ENCODE measurements around the gene HPS3.

Gene HPS3

GRCh38 chr3:149151843-149152242 is 22.4 kb downstream of the HPS3 start:
- H3K9me3 Mint-ChIP-seq, result no peaks in the 10 kb centered on the region
- peaks cover 17% of the 10 kb centered on the region for H3K36me3 Mint-ChIP-seq (ENCODE audit: low read depth)
- DNase-seq (no peak), ATAC-seq (no peak)
- H3K4me1 Mint-ChIP-seq, result peaks cover 17% of the 10 kb centered on the region
- no peaks in the 10 kb centered on the region for H3K27me3 Mint-ChIP-seq
- peak overlapping the region; percentile 46 for H3K27ac Mint-ChIP-seq
- H3K4me3 Mint-ChIP-seq, result no peak overlapping the region

GRCh38 chr3:149152420-149152819 is 23.0 kb downstream of the HPS3 start:
- Mint-ChIP-seq H3K36me3 (ENCODE audit: low read depth) (peaks cover 18% of the 10 kb centered on the region), H3K27ac (peak overlapping the region; percentile 46), H3K27me3 (no peaks in the 10 kb centered on the region), H3K4me3 (no peak overlapping the region), H3K9me3 (no peaks in the 10 kb centered on the region), H3K4me1 (peaks cover 17% of the 10 kb centered on the region)
- DNase-seq (peak; percentile 13), ATAC-seq (peak; percentile 95)

GRCh38 chr3:149153402-149153801 is 24.0 kb downstream of the HPS3 start:
- no peak for ATAC-seq
- H3K4me1 Mint-ChIP-seq, result peaks cover 17% of the 10 kb centered on the region
- H3K27me3 Mint-ChIP-seq, result no peaks in the 10 kb centered on the region
- no peaks in the 10 kb centered on the region for H3K9me3 Mint-ChIP-seq
- DNase-seq, result no peak
- H3K27ac Mint-ChIP-seq, result no peak overlapping the region
- peaks cover 22% of the 10 kb centered on the region for H3K36me3 Mint-ChIP-seq (ENCODE audit: low read depth)
- H3K4me3 Mint-ChIP-seq, result no peak overlapping the region

GRCh38 chr3:149160754-149161300 is 31.4 kb downstream of the HPS3 start:
- Mint-ChIP-seq H3K9me3 (no peaks in the 10 kb centered on the region), H3K27ac (no peak overlapping the region), H3K4me3 (no peak overlapping the region), H3K27me3 (no peaks in the 10 kb centered on the region), H3K4me1 (peaks cover 2% of the 10 kb centered on the region), H3K36me3 (ENCODE audit: low read depth) (peaks cover 37% of the 10 kb centered on the region)
- DNase-seq, result no peak
- ATAC-seq, result no peak

GRCh38 chr3:149162007-149162406 is 32.6 kb downstream of the HPS3 start:
- peaks cover 2% of the 10 kb centered on the region for H3K4me1 Mint-ChIP-seq
- no peaks in the 10 kb centered on the region for H3K27me3 Mint-ChIP-seq
- no peak overlapping the region for H3K27ac Mint-ChIP-seq
- DNase-seq, result no peak
- no peak for ATAC-seq
- H3K4me3 Mint-ChIP-seq, result no peak overlapping the region
- no peaks in the 10 kb centered on the region for H3K9me3 Mint-ChIP-seq
- H3K36me3 Mint-ChIP-seq (ENCODE audit: low read depth), result peaks cover 38% of the 10 kb centered on the region

- no peak for ATAC-seq
- Mint-ChIP-seq H3K27me3 (no peaks in the 10 kb centered on the region), H3K27ac (no peak overlapping the region), H3K4me3 (no peak overlapping the region), H3K9me3 (no peaks in the 10 kb centered on the region), H3K4me1 (peaks cover 4% of the 10 kb centered on the region), H3K36me3 (ENCODE audit: low read depth) (peaks cover 36% of the 10 kb centered on the region)
- no peak for DNase-seq
Observed at GRCh38 chr3:149163066-149163465, 33.6 kb downstream of the HPS3 start.

GRCh38 chr3:149167898-149168297 is 38.5 kb downstream of the HPS3 start:
- H3K4me3 Mint-ChIP-seq, result no peak overlapping the region
- no peak overlapping the region for H3K27ac Mint-ChIP-seq
- H3K4me1 Mint-ChIP-seq, result peaks cover 4% of the 10 kb centered on the region

GRCh38 chr3:149170672-149171071 is 41.2 kb downstream of the HPS3 start:
- H3K4me1 Mint-ChIP-seq, result peaks cover 15% of the 10 kb centered on the region
- H3K9me3 Mint-ChIP-seq, result no peaks in the 10 kb centered on the region
- no peak overlapping the region for H3K4me3 Mint-ChIP-seq
- H3K27ac Mint-ChIP-seq, result no peak overlapping the region
- ATAC-seq (no peak), DNase-seq (no peak)
- peaks cover 44% of the 10 kb centered on the region for H3K36me3 Mint-ChIP-seq (ENCODE audit: low read depth)
- no peaks in the 10 kb centered on the region for H3K27me3 Mint-ChIP-seq

More at GRCh38 chr3:149167898-149168297, 38.5 kb downstream of the HPS3 start:
- no peaks in the 10 kb centered on the region for H3K27me3 Mint-ChIP-seq
- no peak for DNase-seq
- no peak for ATAC-seq
- H3K36me3 Mint-ChIP-seq (ENCODE audit: low read depth), result peaks cover 48% of the 10 kb centered on the region
- H3K9me3 Mint-ChIP-seq, result no peaks in the 10 kb centered on the region

- peak overlapping the region; percentile 52 for H3K27ac Mint-ChIP-seq
- H3K27me3 Mint-ChIP-seq, result no peaks in the 10 kb centered on the region
- peak; percentile 98 for ATAC-seq
- H3K4me3 Mint-ChIP-seq, result no peak overlapping the region
- peak; percentile 10 for DNase-seq
- H3K4me1 Mint-ChIP-seq, result peaks cover 13% of the 10 kb centered on the region
- H3K9me3 Mint-ChIP-seq, result no peaks in the 10 kb centered on the region
- peaks cover 26% of the 10 kb centered on the region for H3K36me3 Mint-ChIP-seq (ENCODE audit: low read depth)
Observed at GRCh38 chr3:149174901-149175300, 45.5 kb downstream of the HPS3 start.

GRCh38 chr3:149177122-149177521 is 47.7 kb downstream of the HPS3 start:
- Mint-ChIP-seq H3K27me3 (no peaks in the 10 kb centered on the region), H3K36me3 (ENCODE audit: low read depth) (peaks cover 18% of the 10 kb centered on the region), H3K4me3 (no peak overlapping the region), H3K27ac (no peak overlapping the region), H3K4me1 (peaks cover 13% of the 10 kb centered on the region), H3K9me3 (no peaks in the 10 kb centered on the region)
- no peak for ATAC-seq
- DNase-seq, result no peak

GRCh38 chr3:149179220-149179619 is 49.8 kb downstream of the HPS3 start:
- DNase-seq (no peak), ATAC-seq (no peak)
- Mint-ChIP-seq H3K27ac (no peak overlapping the region), H3K4me3 (no peak overlapping the region), H3K27me3 (no peaks in the 10 kb centered on the region), H3K9me3 (no peaks in the 10 kb centered on the region), H3K36me3 (ENCODE audit: low read depth) (peaks cover 7% of the 10 kb centered on the region), H3K4me1 (peaks cover 11% of the 10 kb centered on the region)

- ATAC-seq, result peak; percentile 40
Observed at GRCh38 chr3:149180057-149180573, 50.7 kb downstream of the HPS3 start.

GRCh38 chr3:149181182-149181581 is 51.7 kb downstream of the HPS3 start:
- ATAC-seq, result no peak

More at GRCh38 chr3:149180057-149180573, 50.7 kb downstream of the HPS3 start:
- no peaks in the 10 kb centered on the region for H3K9me3 Mint-ChIP-seq
- no peak overlapping the region for H3K27ac Mint-ChIP-seq
- H3K4me3 Mint-ChIP-seq, result no peak overlapping the region
- H3K27me3 Mint-ChIP-seq, result no peaks in the 10 kb centered on the region
- H3K36me3 Mint-ChIP-seq (ENCODE audit: low read depth), result peaks cover 5% of the 10 kb centered on the region
- no peak for DNase-seq
- peaks cover 6% of the 10 kb centered on the region for H3K4me1 Mint-ChIP-seq

GRCh38 chr3:149186219-149186618 is 56.8 kb downstream of the HPS3 start:
- Mint-ChIP-seq H3K9me3 (no peaks in the 10 kb centered on the region), H3K36me3 (ENCODE audit: low read depth) (no peaks in the 10 kb centered on the region), H3K27me3 (peaks cover 8% of the 10 kb centered on the region), H3K4me1 (no peaks in the 10 kb centered on the region), H3K4me3 (no peak overlapping the region), H3K27ac (no peak overlapping the region)
- ATAC-seq, result no peak
- DNase-seq, result no peak

More at GRCh38 chr3:149181182-149181581, 51.7 kb downstream of the HPS3 start:
- Mint-ChIP-seq H3K4me1 (no peaks in the 10 kb centered on the region), H3K9me3 (no peaks in the 10 kb centered on the region), H3K27me3 (no peaks in the 10 kb centered on the region), H3K27ac (no peak overlapping the region), H3K36me3 (ENCODE audit: low read depth) (peaks cover 3% of the 10 kb centered on the region), H3K4me3 (no peak overlapping the region)
- DNase-seq, result no peak

GRCh38 chr3:149186721-149187120 is 57.3 kb downstream of the HPS3 start:
- Mint-ChIP-seq H3K4me3 (no peak overlapping the region), H3K9me3 (no peaks in the 10 kb centered on the region), H3K27me3 (peaks cover 8% of the 10 kb centered on the region), H3K4me1 (no peaks in the 10 kb centered on the region), H3K36me3 (ENCODE audit: low read depth) (no peaks in the 10 kb centered on the region), H3K27ac (no peak overlapping the region)
- DNase-seq (no peak), ATAC-seq (no peak)

- no peaks in the 10 kb centered on the region for H3K9me3 Mint-ChIP-seq
- no peak overlapping the region for H3K4me3 Mint-ChIP-seq
- no peak for ATAC-seq
- no peaks in the 10 kb centered on the region for H3K36me3 Mint-ChIP-seq (ENCODE audit: low read depth)
- no peaks in the 10 kb centered on the region for H3K4me1 Mint-ChIP-seq
- H3K27ac Mint-ChIP-seq, result no peak overlapping the region
- DNase-seq, result no peak
- H3K27me3 Mint-ChIP-seq, result peaks cover 8% of the 10 kb centered on the region
Observed at GRCh38 chr3:149188494-149188893, 59.1 kb downstream of the HPS3 start.

Data from activated naive CD8-positive, alpha-beta T cell treated with anti-CD3 and anti-CD28 coated beads, Interleukin-2, amount 50 U/mL, for 24 hours (primary cell).